ENCODE results near the gene SMC5.

- TF ChIP-seq CTCF (IDR thresholded peaks at IDR 0.05), result no peak
- TF ChIP-seq EP300 (IDR thresholded peaks at IDR 0.05), result no peak
- TF ChIP-seq POLR2A (IDR thresholded peaks at IDR 0.05), result no peak
- no peak for TF ChIP-seq POLR2AphosphoS5 (IDR thresholded peaks at IDR 0.05)
These were observed 93.6 kb downstream of the SMC5 start for GRCh38 chr9:70352356-70352755.

Data from sigmoid colon (tissue), 4 donors.